ENCODE results near the gene STRA8. TPM values are rescaled to one million over a fixed set of nuclear protein-coding genes. Genes with fewer than 3 reads are reported as not detected.

Gene STRA8
- total RNA-seq, 4 donors from 2014 or later = not detected

- intact Hi-C loops (cut with DNase I) = no loop called here
- Histone ChIP-seq H3K27ac (replicated peaks in 1 of 4) (no peak overlapping the region), H3K27me3 (peaks cover 0 to 5% (median 0%) of the 10 kb centered on the region in 4 donors), H3K4me1 (no peaks in the 10 kb centered on the region), H3K4me3 (no peak overlapping the region), H3K36me3 (no peaks in the 10 kb centered on the region), H3K9me3 (no peaks in the 10 kb centered on the region)
- DNase-seq (ENCODE audit: extremely low spot score) = no peak
- TF ChIP-seq EP300 (IDR thresholded peaks at IDR 0.05) = no peak
- 93% methylated on average over 5 of the region's 5 CpGs for WGBS
Observed at GRCh38 chr7:135235841-135236240, 2.2 kb downstream of the STRA8 start.

- Histone ChIP-seq H3K27me3 (peaks cover 0 to 5% (median 0%) of the 10 kb centered on the region in 4 donors), H3K9me3 (no peaks in the 10 kb centered on the region), H3K27ac (replicated peaks in 1 of 4) (no peak overlapping the region), H3K36me3 (no peaks in the 10 kb centered on the region), H3K4me3 (no peak overlapping the region), H3K4me1 (no peaks in the 10 kb centered on the region)
- intact Hi-C loops (cut with DNase I) = no loop called here
- TF ChIP-seq CTCF (IDR thresholded peaks at IDR 0.05) = no peak
- no peak for TF ChIP-seq POLR2AphosphoS5 (IDR thresholded peaks at IDR 0.05)
- no peak for TF ChIP-seq POLR2A (IDR thresholded peaks at IDR 0.05; ENCODE audit: low read depth)
- 75% methylated on average over 2 of the region's 2 CpGs for WGBS
- no peak for DNase-seq (ENCODE audit: extremely low spot score)
Observed at GRCh38 chr7:135236727-135237126, 3.1 kb downstream of the STRA8 start.

GRCh38 chr7:135238112-135238744 lies 4.6 kb downstream of the STRA8 start:
- Histone ChIP-seq H3K27ac (replicated peaks in 1 of 4) (no peak overlapping the region), H3K27me3 (peaks cover 0 to 5% (median 0%) of the 10 kb centered on the region in 4 donors), H3K36me3 (no peaks in the 10 kb centered on the region), H3K4me3 (no peak overlapping the region), H3K4me1 (no peaks in the 10 kb centered on the region), H3K9me3 (no peaks in the 10 kb centered on the region)
- DNase-seq (ENCODE audit: extremely low spot score) = peak; percentile 66
- 91% methylated on average over 4 of the region's 11 CpGs for WGBS
- intact Hi-C loops (cut with DNase I) = no loop called here
- TF ChIP-seq EP300 (IDR thresholded peaks at IDR 0.05) (no peak), POLR2AphosphoS5 (IDR thresholded peaks at IDR 0.05) (no peak), POLR2A (IDR thresholded peaks at IDR 0.05; ENCODE audit: low read depth) (no peak), CTCF (IDR thresholded peaks at IDR 0.05) (no peak)

- WGBS = 88% methylated on average over 7 of the region's 7 CpGs
- intact Hi-C loops (cut with DNase I) = no loop called here
- peak; percentile 77 for DNase-seq (ENCODE audit: extremely low spot score)
- H3K27me3 ChIP-seq = peaks cover 0 to 5% (median 0%) of the 10 kb centered on the region in 4 donors
- no peak overlapping the region for H3K27ac ChIP-seq (replicated peaks in 1 of 4)
- no peaks in the 10 kb centered on the region for H3K4me1 ChIP-seq
- no peak overlapping the region for H3K4me3 ChIP-seq
- TF ChIP-seq EP300 (IDR thresholded peaks at IDR 0.05) (no peak), CTCF (IDR thresholded peaks at IDR 0.05) (no peak)
- H3K9me3 ChIP-seq = no peaks in the 10 kb centered on the region
- no peaks in the 10 kb centered on the region for H3K36me3 ChIP-seq
Observed at GRCh38 chr7:135239263-135239662, 5.6 kb downstream of the STRA8 start.

GRCh38 chr7:135240441-135240840 lies 6.8 kb downstream of the STRA8 start:
- H3K4me3 ChIP-seq = no peak overlapping the region
- peaks cover 0 to 5% (median 0%) of the 10 kb centered on the region in 4 donors for H3K27me3 ChIP-seq
- TF ChIP-seq POLR2AphosphoS5 (IDR thresholded peaks at IDR 0.05) = no peak
- TF ChIP-seq EP300 (IDR thresholded peaks at IDR 0.05) = no peak
- no peak for TF ChIP-seq POLR2A (IDR thresholded peaks at IDR 0.05; ENCODE audit: low read depth)
- no peak for TF ChIP-seq CTCF (IDR thresholded peaks at IDR 0.05)
- no peaks in the 10 kb centered on the region for H3K36me3 ChIP-seq
- H3K4me1 ChIP-seq = no peaks in the 10 kb centered on the region
- intact Hi-C loops (cut with DNase I) = no loop called here
- no peak overlapping the region for H3K27ac ChIP-seq (replicated peaks in 1 of 4)
- H3K9me3 ChIP-seq = no peaks in the 10 kb centered on the region
- 81% methylated on average over 7 of the region's 9 CpGs for WGBS
- DNase-seq (ENCODE audit: extremely low spot score) = no peak

Measured in esophagus muscularis mucosa (tissue), 4 donors.